HG03520 (cell line): ENCODE results near the gene IGFBP2.

Experiments
- ATAC-seq: cut with Tn5 transposase; IDR thresholded peaks from one replicate; pipeline ENCODE4 v1.9.1; 2021; ENCODE audit warnings: mild to moderate bottlenecking, moderate library complexity; ENCODE audit not compliant: unreplicated experiment

IGFBP2 gene

GRCh38 chr2:216698895-216699294 lies 65.7 kb downstream of the IGFBP2 start:
- ATAC-seq, result peak; percentile 56

GRCh38 chr2:216700088-216700567 lies 66.9 kb downstream of the IGFBP2 start:
- no peak for ATAC-seq

GRCh38 chr2:216700781-216701180 lies 67.6 kb downstream of the IGFBP2 start:
- ATAC-seq, result no peak

GRCh38 chr2:216701544-216701943 lies 68.3 kb downstream of the IGFBP2 start:
- no peak for ATAC-seq

- no peak for ATAC-seq
These were observed 69.5 kb downstream of the IGFBP2 start for GRCh38 chr2:216702756-216703155.

GRCh38 chr2:216710551-216711301 lies 77.5 kb downstream of the IGFBP2 start:
- ATAC-seq, result no peak

GRCh38 chr2:216711348-216711747 lies 78.1 kb downstream of the IGFBP2 start:
- no peak for ATAC-seq

- ATAC-seq, result no peak
These were observed 80.6 kb downstream of the IGFBP2 start for GRCh38 chr2:216713691-216714336.
